ENCODE results near the gene STX8. TPM values are rescaled to one million over a fixed set of nuclear protein-coding genes. Genes with fewer than 3 reads are reported as not detected.

The STX8 gene
- total RNA-seq, 4 donors from 2014 or later: 38.8 to 102 (median 68.5) TPM

DNA sequence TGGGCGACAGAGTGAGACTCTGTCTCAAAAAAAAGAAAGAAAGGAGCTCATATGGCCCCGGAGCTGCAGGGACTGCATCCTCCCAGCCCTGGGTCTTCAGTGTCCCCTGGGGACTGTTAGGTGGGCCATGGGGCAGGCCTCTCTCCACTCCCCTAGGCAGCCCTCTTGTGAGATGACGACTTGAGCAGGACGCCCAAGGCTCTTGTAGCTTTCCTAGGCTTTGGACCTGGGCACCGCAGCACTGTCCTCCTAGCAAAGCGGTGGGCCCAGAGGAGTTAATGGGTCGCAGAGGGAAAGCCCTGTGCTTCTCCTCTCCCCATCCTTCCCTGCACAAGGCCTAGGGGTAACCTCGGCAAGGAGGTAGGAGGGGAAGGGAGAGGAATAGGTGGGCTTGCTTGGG is 352.1 kb downstream of the STX8 start:
- no peaks in the 10 kb centered on the region for H3K36me3 ChIP-seq
- DNase-seq: no peak

DNA sequence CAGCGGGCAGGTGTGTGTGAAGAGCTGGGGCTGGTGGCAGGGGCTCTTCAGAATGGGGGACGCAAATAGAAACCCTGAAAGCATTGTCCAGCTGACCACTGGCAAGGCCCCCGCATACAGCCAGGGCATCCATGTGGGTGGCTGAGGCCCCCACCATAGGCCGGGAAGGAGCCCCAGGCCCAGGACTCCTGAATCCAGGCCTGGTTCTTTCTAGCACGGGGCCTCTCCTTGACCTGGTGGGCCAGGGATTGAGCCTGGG is 353.8 kb downstream of the STX8 start:
- DNase-seq: no peak
- Histone ChIP-seq H3K27ac (no peak overlapping the region), H3K27me3 (no peaks in the 10 kb centered on the region), H3K9me3 (no peaks in the 10 kb centered on the region), H3K4me3 (no peak overlapping the region), H3K4me1 (no peaks in the 10 kb centered on the region), H3K36me3 (no peaks in the 10 kb centered on the region)
- no peak for TF ChIP-seq POLR2A (IDR thresholded peaks at IDR 0.05)
- TF ChIP-seq, protein P1, sequence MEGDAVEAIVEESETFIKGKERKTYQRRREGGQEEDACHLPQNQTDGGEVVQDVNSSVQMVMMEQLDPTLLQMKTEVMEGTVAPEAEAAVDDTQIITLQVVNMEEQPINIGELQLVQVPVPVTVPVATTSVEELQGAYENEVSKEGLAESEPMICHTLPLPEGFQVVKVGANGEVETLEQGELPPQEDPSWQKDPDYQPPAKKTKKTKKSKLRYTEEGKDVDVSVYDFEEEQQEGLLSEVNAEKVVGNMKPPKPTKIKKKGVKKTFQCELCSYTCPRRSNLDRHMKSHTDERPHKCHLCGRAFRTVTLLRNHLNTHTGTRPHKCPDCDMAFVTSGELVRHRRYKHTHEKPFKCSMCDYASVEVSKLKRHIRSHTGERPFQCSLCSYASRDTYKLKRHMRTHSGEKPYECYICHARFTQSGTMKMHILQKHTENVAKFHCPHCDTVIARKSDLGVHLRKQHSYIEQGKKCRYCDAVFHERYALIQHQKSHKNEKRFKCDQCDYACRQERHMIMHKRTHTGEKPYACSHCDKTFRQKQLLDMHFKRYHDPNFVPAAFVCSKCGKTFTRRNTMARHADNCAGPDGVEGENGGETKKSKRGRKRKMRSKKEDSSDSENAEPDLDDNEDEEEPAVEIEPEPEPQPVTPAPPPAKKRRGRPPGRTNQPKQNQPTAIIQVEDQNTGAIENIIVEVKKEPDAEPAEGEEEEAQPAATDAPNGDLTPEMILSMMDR (IDR thresholded peaks at IDR 0.05): no peak

More for the DNA sequence above, 352.1 kb downstream of the STX8 start:
- no peak overlapping the region for H3K27ac ChIP-seq
- TF ChIP-seq, protein P1 (IDR thresholded peaks at IDR 0.05): no peak
- no peak for TF ChIP-seq POLR2A (IDR thresholded peaks at IDR 0.05)
- no peak overlapping the region for H3K4me3 ChIP-seq
- H3K27me3 ChIP-seq: no peaks in the 10 kb centered on the region
- H3K9me3 ChIP-seq: no peaks in the 10 kb centered on the region
- no peaks in the 10 kb centered on the region for H3K4me1 ChIP-seq

DNA sequence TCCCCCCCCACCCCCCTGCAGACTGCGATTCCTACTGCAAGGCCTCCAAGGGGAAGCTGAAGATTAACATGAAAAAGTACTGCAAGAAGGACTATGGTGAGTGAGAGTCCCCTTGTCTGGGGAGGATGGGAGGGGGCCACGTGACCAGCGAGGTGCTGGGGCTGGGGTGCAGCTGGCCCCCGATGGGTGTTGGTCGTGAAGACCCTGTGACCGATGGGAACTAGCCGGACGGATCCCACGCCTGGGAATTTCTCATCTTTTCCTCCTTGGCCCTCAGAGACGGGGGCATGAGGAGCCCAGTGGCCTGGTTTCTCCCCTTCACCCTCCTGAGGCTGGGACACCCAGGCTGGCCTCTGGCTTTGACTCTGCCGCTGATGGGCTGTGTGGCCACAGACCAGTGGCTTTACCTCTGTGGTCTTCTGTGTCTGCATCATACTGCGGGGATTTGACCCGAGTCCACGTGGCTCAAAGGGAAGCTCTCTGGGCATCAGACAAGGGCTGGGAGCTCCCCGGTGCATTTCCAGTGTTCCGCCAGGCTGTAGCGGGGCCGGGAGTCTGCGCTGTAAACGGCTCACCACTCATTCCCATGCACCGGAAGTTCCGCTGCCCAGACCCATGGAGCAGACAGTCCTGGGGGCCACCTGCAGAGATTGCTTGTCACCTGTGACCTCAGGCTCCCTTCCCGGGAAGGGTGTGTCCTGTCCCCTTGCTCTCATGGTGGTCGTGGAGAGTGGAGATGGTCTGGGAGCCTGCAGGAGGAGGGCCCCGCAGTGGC is 354.3 kb downstream of the STX8 start:
- TF ChIP-seq POLR2A (IDR thresholded peaks at IDR 0.05): no peak
- TF ChIP-seq, protein P1 (IDR thresholded peaks at IDR 0.05): no peak
- Histone ChIP-seq H3K4me1 (no peaks in the 10 kb centered on the region), H3K9me3 (peaks cover 0 to under 1% (median 0%) of the 10 kb centered on the region in 4 donors), H3K36me3 (no peaks in the 10 kb centered on the region), H3K27me3 (no peaks in the 10 kb centered on the region), H3K4me3 (no peak overlapping the region), H3K27ac (no peak overlapping the region)
- no peak for DNase-seq

DNA sequence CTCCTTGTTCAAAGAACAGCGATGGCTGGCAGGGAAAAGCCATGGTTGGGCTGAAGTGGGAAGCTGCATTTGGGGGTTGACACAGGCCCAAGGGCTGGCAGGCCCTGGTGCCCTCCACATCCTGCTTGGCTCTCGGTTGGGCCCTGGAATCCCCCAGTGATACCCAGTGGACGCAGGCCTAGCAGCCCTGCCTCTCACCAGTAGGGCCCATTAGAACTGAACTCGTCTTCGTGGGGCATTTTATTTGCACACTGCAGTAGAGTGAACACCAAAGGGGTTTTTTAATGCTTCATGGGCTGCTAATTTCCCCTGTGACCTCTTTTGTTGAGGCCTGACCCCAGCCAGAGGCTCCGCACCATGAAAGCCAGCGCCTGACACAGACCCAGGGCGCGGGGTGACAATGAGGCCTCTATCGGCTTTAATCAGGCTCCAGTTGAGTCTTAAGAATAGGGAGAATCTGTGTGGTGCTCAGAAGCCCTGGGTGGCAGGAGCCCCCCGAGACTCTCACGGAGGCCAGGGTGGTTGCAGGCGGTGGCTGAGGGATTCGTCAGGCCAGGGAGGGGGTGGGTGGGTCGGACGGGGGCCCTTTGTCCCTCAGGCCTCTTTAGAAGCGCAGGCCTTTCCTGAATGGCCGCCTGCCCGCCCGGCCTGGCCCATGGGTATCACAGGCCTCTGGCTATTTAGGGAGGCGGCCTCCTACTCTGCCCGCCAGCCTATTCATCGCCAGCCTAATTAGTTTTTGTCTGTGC is 355.0 kb downstream of the STX8 start:
- H3K4me3 ChIP-seq: no peak overlapping the region
- no peak for DNase-seq

DNA sequence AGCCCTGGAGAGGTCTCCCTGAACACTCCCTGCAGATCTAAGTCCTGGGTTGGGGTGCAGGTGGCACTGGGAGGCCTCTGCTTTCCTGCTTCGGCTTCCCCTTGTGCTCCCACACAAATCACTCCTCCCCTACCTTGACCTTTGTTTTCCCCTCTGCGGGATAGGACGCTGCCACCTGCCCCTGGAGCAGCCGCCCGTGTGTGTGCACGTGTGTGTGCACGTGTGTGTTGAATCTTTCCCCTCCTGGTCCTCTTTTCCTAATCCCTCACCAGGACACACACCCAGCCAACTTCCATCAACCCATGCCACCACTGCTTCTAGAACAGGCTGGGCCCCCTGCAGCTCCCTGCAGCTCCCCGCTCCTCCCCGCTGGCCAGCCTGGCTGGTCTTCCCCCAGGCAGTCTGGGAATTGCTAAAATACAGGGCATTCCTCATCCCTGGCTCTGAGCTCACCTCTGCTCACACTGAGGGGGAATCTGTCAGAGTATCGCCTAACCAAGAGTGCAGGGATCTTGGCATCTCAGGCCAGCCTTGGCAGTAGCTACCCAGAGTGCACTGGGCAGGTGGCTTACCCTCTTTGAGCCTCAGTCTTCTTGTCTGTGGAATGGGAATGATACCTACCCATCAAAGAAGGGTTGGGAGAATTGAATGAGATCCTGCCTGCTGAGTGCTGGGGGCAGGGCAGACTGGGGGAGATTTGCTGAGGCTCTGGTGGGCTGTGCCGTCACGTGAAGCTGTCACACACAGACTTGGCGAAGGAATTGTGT is 355.8 kb downstream of the STX8 start:
- H3K4me3 ChIP-seq: no peak overlapping the region
- DNase-seq: no peak
- no peak overlapping the region for H3K27ac ChIP-seq
- TF ChIP-seq POLR2A (IDR thresholded peaks at IDR 0.05): no peak
- TF ChIP-seq, protein P1 (IDR thresholded peaks at IDR 0.05): no peak
- no peaks in the 10 kb centered on the region for H3K27me3 ChIP-seq
- H3K4me1 ChIP-seq: no peaks in the 10 kb centered on the region
- no peaks in the 10 kb centered on the region for H3K36me3 ChIP-seq
- peaks cover 0 to 8% (median 0%) of the 10 kb centered on the region in 4 donors for H3K9me3 ChIP-seq

More for the DNA sequence above, 355.0 kb downstream of the STX8 start:
- H3K4me1 ChIP-seq: no peaks in the 10 kb centered on the region
- no peaks in the 10 kb centered on the region for H3K27me3 ChIP-seq
- peaks cover 0 to 8% (median 0%) of the 10 kb centered on the region in 4 donors for H3K9me3 ChIP-seq
- TF ChIP-seq, protein P1 (IDR thresholded peaks at IDR 0.05): no peak
- TF ChIP-seq POLR2A (IDR thresholded peaks at IDR 0.05): no peak
- no peaks in the 10 kb centered on the region for H3K36me3 ChIP-seq
- H3K27ac ChIP-seq: no peak overlapping the region

All from Peyer's patch (tissue), 4 donors.